A673 (cell line): Measurements from ENCODE around the gene SMYD3.

Experiments
- CTCF ChIP-seq: fragments of 300-800, 200-600 bp; sonication (generic); conservative IDR thresholded peaks from 2 replicates; pipeline ENCODE4 v1.5.1; 2017; ENCODE audit warnings: low read depth, mild to moderate bottlenecking, antibody characterized with exemption, low read length, moderate library complexity, mixed read lengths
- EZH2 ChIP-seq: fragments of 200-600 bp; sonication (generic); IDR thresholded peaks from 2 replicates; pipeline ENCODE4 v1.6.1; 2017; ENCODE audit warnings: borderline replicate concordance, low read depth, mild to moderate bottlenecking, mixed read lengths, antibody characterized with exemption, low read length; ENCODE audit not compliant: poor library complexity, severe bottlenecking

GRCh38 chr1:246519514-246519913 lies 12.4 kb upstream of the SMYD3 start:
- no peak for TF ChIP-seq CTCF
- no peak for TF ChIP-seq EZH2
